ENCODE data around the gene SH3D21. TPM values are rescaled to one million over a fixed set of nuclear protein-coding genes. Genes with fewer than 3 reads are reported as not detected.
A peak's percentile ranks its signal among the peaks of the same experiment; 100 is the strongest.

SH3D21 gene
- total RNA-seq, 2 experiments from 2014 or later: 2.3 to 2.7 TPM

- Mint-ChIP-seq H3K27ac (no peak overlapping the region), H3K4me3 (no peak overlapping the region)
- intact Hi-C loops (cut with micrococcal nuclease): no loop called here
Measured at GRCh38 chr1:36339215-36339614, 33.0 kb downstream of the SH3D21 start.

GRCh38 chr1:36339615-36340014 is 33.4 kb downstream of the SH3D21 start:
- Mint-ChIP-seq H3K36me3 (ENCODE audit: low read depth) (peaks cover 6% of the 10 kb centered on the region), H3K4me1 (ENCODE audit: low read depth) (peaks cover 15% of the 10 kb centered on the region), H3K9me3 (no peaks in the 10 kb centered on the region), H3K4me3 (no peak overlapping the region), H3K27me3 (ENCODE audit: low read depth) (no peaks in the 10 kb centered on the region), H3K27ac (no peak overlapping the region)
- intact Hi-C loops (cut with micrococcal nuclease): no loop called here
- CTCF ChIA-PET: interaction anchor here (4.1 kb wide), 1 partner anchor 84 kb away, joined by 47 read pairs; no protein-coding TSS in a partner anchor
- DNase-seq: no peak

More at GRCh38 chr1:36339215-36339614, 33.0 kb downstream of the SH3D21 start:
- Mint-ChIP-seq H3K27me3 (ENCODE audit: low read depth) (no peaks in the 10 kb centered on the region), H3K4me1 (ENCODE audit: low read depth) (peaks cover 12% of the 10 kb centered on the region), H3K9me3 (no peaks in the 10 kb centered on the region), H3K36me3 (ENCODE audit: low read depth) (peaks cover 5% of the 10 kb centered on the region)
- no peak for DNase-seq
- CTCF ChIA-PET: no interaction called here

GRCh38 chr1:36341626-36342320 is 35.6 kb downstream of the SH3D21 start:
- CTCF ChIA-PET: interaction anchor here (0.6 to 4.1 kb wide), 18 partner anchors 10 to 1093 kb away, joined by 3 to 53 read pairs (median 4); no protein-coding TSS in a partner anchor
- Mint-ChIP-seq H3K9me3 (no peaks in the 10 kb centered on the region), H3K4me3 (no peak overlapping the region), H3K36me3 (ENCODE audit: low read depth) (peaks cover 9% of the 10 kb centered on the region), H3K4me1 (ENCODE audit: low read depth) (peaks cover 18% of the 10 kb centered on the region), H3K27ac (no peak overlapping the region), H3K27me3 (ENCODE audit: low read depth) (no peaks in the 10 kb centered on the region)
- DNase-seq: no peak
- intact Hi-C loops (cut with micrococcal nuclease): loop anchor here (1.0 to 2.0 kb wide), 3 partner anchors 28 to 79 kb away; partner anchors contain the start of gene STK40

- peaks cover 12% of the 10 kb centered on the region for H3K36me3 Mint-ChIP-seq (ENCODE audit: low read depth)
- no peaks in the 10 kb centered on the region for H3K9me3 Mint-ChIP-seq
- intact Hi-C loops (cut with micrococcal nuclease): loop anchor here (1.0 to 2.0 kb wide), 3 partner anchors 27 to 78 kb away; partner anchors contain the start of gene STK40
- peak overlapping the region; percentile 66 for H3K27ac Mint-ChIP-seq
- peak; percentile 70 for DNase-seq
- CTCF ChIA-PET: interaction anchor here (0.5 to 4.1 kb wide), 23 partner anchors 9 to 1092 kb away, joined by 3 to 53 read pairs (median 4); no protein-coding TSS in a partner anchor
- no peak overlapping the region for H3K4me3 Mint-ChIP-seq
- no peaks in the 10 kb centered on the region for H3K27me3 Mint-ChIP-seq (ENCODE audit: low read depth)
- H3K4me1 Mint-ChIP-seq (ENCODE audit: low read depth): peaks cover 18% of the 10 kb centered on the region
Measured at GRCh38 chr1:36342426-36343185, 36.4 kb downstream of the SH3D21 start.

GRCh38 chr1:36343651-36344394 is 37.7 kb downstream of the SH3D21 start:
- Mint-ChIP-seq H3K36me3 (ENCODE audit: low read depth) (peaks cover 14% of the 10 kb centered on the region), H3K27ac (no peak overlapping the region), H3K4me1 (ENCODE audit: low read depth) (peaks cover 18% of the 10 kb centered on the region), H3K9me3 (no peaks in the 10 kb centered on the region), H3K4me3 (no peak overlapping the region), H3K27me3 (ENCODE audit: low read depth) (no peaks in the 10 kb centered on the region)
- intact Hi-C loops (cut with micrococcal nuclease): loop anchor here (2.0 kb wide), 1 partner anchor 41 kb away; the partner anchor contains the start of gene STK40
- CTCF ChIA-PET: interaction anchor here (0.7 to 4.1 kb wide), 11 partner anchors 16 to 83 kb away, joined by 3 to 53 read pairs (median 9); no protein-coding TSS in a partner anchor
- DNase-seq: no peak

- no peak for DNase-seq
- intact Hi-C loops (cut with micrococcal nuclease): no loop called here
- Mint-ChIP-seq H3K9me3 (no peaks in the 10 kb centered on the region), H3K4me1 (ENCODE audit: low read depth) (peaks cover 20% of the 10 kb centered on the region), H3K36me3 (ENCODE audit: low read depth) (peaks cover 14% of the 10 kb centered on the region), H3K4me3 (no peak overlapping the region), H3K27ac (no peak overlapping the region), H3K27me3 (ENCODE audit: low read depth) (no peaks in the 10 kb centered on the region)
- CTCF ChIA-PET: interaction anchor here (3.6 kb wide), 1 partner anchor 23 kb away, joined by 53 read pairs; no protein-coding TSS in a partner anchor
Measured at GRCh38 chr1:36344395-36344680, 38.2 kb downstream of the SH3D21 start.

GRCh38 chr1:36345353-36345752 is 39.2 kb downstream of the SH3D21 start:
- Mint-ChIP-seq H3K27ac (no peak overlapping the region), H3K36me3 (ENCODE audit: low read depth) (peaks cover 12% of the 10 kb centered on the region), H3K27me3 (ENCODE audit: low read depth) (no peaks in the 10 kb centered on the region), H3K9me3 (no peaks in the 10 kb centered on the region), H3K4me3 (no peak overlapping the region), H3K4me1 (ENCODE audit: low read depth) (peaks cover 22% of the 10 kb centered on the region)
- no peak for DNase-seq
- CTCF ChIA-PET: interaction anchor here (1.1 kb wide), 2 partner anchors 14 to 79 kb away, joined by 3 to 4 read pairs; no protein-coding TSS in a partner anchor
- intact Hi-C loops (cut with micrococcal nuclease): no loop called here

GRCh38 chr1:36346741-36347370 is 40.7 kb downstream of the SH3D21 start:
- Mint-ChIP-seq H3K27ac (no peak overlapping the region), H3K4me1 (ENCODE audit: low read depth) (peaks cover 36% of the 10 kb centered on the region), H3K36me3 (ENCODE audit: low read depth) (peaks cover 9% of the 10 kb centered on the region), H3K4me3 (no peak overlapping the region), H3K9me3 (no peaks in the 10 kb centered on the region), H3K27me3 (ENCODE audit: low read depth) (no peaks in the 10 kb centered on the region)
- DNase-seq: no peak
- CTCF ChIA-PET: interaction anchor here (0.5 to 5.2 kb wide), 3 partner anchors 21 to 252 kb away, joined by 3 to 37 read pairs (median 3); no protein-coding TSS in a partner anchor
- intact Hi-C loops (cut with micrococcal nuclease): no loop called here

- H3K4me1 Mint-ChIP-seq (ENCODE audit: low read depth): peaks cover 35% of the 10 kb centered on the region
- no peak overlapping the region for H3K4me3 Mint-ChIP-seq
- no peaks in the 10 kb centered on the region for H3K9me3 Mint-ChIP-seq
- peak; percentile 52 for DNase-seq
- CTCF ChIA-PET: interaction anchor here (1.1 to 5.2 kb wide), 3 partner anchors 18 to 71 kb away, joined by 3 to 37 read pairs (median 5); no protein-coding TSS in a partner anchor
- no peaks in the 10 kb centered on the region for H3K27me3 Mint-ChIP-seq (ENCODE audit: low read depth)
- peak overlapping the region; percentile 59 for H3K27ac Mint-ChIP-seq
- peaks cover 15% of the 10 kb centered on the region for H3K36me3 Mint-ChIP-seq (ENCODE audit: low read depth)
- intact Hi-C loops (cut with micrococcal nuclease): no loop called here
Measured at GRCh38 chr1:36349241-36349671, 43.1 kb downstream of the SH3D21 start.

GRCh38 chr1:36349839-36350238 is 43.7 kb downstream of the SH3D21 start:
- DNase-seq: no peak
- Mint-ChIP-seq H3K27me3 (ENCODE audit: low read depth) (no peaks in the 10 kb centered on the region), H3K36me3 (ENCODE audit: low read depth) (peaks cover 15% of the 10 kb centered on the region), H3K27ac (peak overlapping the region; percentile 59), H3K9me3 (no peaks in the 10 kb centered on the region), H3K4me1 (ENCODE audit: low read depth) (peaks cover 32% of the 10 kb centered on the region), H3K4me3 (no peak overlapping the region)
- intact Hi-C loops (cut with micrococcal nuclease): loop anchor here (2.0 kb wide), 1 partner anchor 19 kb away; no protein-coding TSS in a partner anchor
- CTCF ChIA-PET: interaction anchor here (1.1 to 5.2 kb wide), 3 partner anchors 11 to 70 kb away, joined by 4 to 37 read pairs (median 5); no protein-coding TSS in a partner anchor

- CTCF ChIA-PET: interaction anchor here (1.0 to 5.2 kb wide), 7 partner anchors 8 to 189 kb away, joined by 3 to 37 read pairs (median 4); no protein-coding TSS in a partner anchor
- no peaks in the 10 kb centered on the region for H3K9me3 Mint-ChIP-seq
- peaks cover 14% of the 10 kb centered on the region for H3K36me3 Mint-ChIP-seq (ENCODE audit: low read depth)
- no peaks in the 10 kb centered on the region for H3K27me3 Mint-ChIP-seq (ENCODE audit: low read depth)
- no peak overlapping the region for H3K4me3 Mint-ChIP-seq
- intact Hi-C loops (cut with micrococcal nuclease): loop anchor here (1.0 to 2.0 kb wide), 2 partner anchors 18 to 34 kb away; no protein-coding TSS in a partner anchor
- peak; percentile 74 for DNase-seq
- H3K4me1 Mint-ChIP-seq (ENCODE audit: low read depth): peaks cover 30% of the 10 kb centered on the region
- H3K27ac Mint-ChIP-seq: peak overlapping the region; percentile 75
Measured at GRCh38 chr1:36350659-36351226, 44.6 kb downstream of the SH3D21 start.

Measured in activated naive CD4-positive, alpha-beta T cell treated with anti-CD3 and anti-CD28 coated beads for 36 hours (primary cell).